SH-SY5Y (cell line): ENCODE data around the gene THOC3.
"Not testable (repeated sequence)": the region's sequence is repeated elsewhere in the genome, so short reads cannot be mapped to it uniquely, and the experiment has no call there.

Experiments used
- GATA2 ChIP-seq: IDR thresholded peaks from 2 replicates; pipeline ENCODE4 v1.6.1; 2011; ENCODE audit warnings: mild to moderate bottlenecking, low read depth, low read length
- GATA3 ChIP-seq: IDR thresholded peaks from 2 replicates; pipeline ENCODE4 v1.6.1; 2011; ENCODE audit warnings: low read depth, mild to moderate bottlenecking, low read length, moderate library complexity

THOC3 gene

DNA sequence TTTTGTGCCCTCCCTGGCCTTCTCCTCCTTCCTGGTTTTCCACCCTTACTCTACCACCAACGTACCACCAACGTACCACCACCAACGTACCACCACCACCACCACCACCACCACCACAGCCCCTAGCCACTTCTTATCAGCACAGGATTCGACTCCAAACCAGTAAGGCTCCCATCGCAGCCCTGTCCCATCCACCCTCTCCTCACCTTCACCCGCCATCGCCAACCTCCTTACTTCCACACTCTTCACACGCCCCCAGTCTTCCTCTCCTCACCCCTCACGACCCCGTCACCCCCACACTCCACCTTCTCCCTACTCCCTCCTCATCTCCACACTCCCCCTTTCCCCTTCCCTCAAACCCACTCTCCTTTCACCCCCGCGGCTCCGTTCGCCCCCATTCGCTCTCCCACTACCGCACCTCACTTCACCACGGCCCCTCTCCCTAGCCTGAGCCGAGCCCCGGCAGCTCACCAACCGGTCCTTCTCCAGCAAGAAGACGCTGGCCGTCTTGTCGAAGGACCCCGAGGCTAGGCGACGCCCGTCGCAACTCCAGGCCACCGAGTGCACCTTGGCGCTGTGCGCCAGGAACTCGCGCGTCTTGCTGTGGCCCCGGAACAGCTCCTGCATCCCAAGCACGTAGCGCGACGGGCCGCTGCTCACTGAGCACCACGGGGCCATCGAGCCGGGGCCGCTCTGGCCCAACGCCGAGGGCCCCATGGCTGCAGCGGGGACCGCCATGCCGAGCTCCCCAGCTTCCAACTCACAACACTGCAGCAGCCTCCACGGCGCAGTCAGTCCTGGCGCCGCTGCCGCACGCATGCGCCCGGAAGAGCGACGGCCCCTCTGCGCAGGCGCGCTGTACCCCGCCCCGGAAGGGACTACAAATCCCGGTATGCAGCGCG lies at the start of gene THOC3:
Gene THOC3 (minus strand): TSS at position 845 of the 902 bp plus-strand sequence. CDS start 107 bp downstream, at position 738.
- not testable (repeated sequence) for TF ChIP-seq GATA3, GATA2

DNA sequence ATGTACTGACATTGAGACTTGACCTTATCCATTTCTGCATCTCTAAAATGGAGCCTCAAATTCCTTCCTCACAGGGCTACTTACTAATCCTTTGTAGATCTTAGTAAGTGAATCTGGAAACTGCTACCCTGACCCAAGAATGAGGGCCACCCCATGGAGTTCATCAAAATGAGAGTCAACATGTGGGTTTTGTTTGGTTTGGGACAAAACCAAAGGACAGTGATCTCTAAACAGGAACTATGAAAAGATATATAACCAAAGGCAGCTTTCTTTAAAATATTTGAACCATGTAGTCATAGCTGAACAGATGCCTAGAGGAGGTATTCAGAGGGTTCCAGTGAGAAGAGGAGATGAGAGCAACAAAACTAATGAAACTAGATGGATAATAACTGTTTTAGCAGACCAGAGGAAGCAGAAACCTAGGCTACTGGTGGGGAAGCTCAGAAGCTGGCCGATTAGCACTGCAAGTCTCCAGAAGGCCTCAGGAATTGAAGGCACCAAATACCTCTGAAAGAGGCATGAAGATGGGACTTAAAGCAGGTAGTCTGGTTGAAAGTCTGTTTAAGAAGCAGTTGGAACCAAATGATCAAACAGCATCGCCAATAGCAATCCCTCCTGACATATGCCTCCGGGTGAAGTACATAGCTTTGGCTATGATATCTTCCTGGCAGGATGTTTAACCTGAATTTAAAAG lies 45.8 kb downstream of the THOC3 start:
- TF ChIP-seq GATA3, result no peak
- no peak for TF ChIP-seq GATA2

DNA sequence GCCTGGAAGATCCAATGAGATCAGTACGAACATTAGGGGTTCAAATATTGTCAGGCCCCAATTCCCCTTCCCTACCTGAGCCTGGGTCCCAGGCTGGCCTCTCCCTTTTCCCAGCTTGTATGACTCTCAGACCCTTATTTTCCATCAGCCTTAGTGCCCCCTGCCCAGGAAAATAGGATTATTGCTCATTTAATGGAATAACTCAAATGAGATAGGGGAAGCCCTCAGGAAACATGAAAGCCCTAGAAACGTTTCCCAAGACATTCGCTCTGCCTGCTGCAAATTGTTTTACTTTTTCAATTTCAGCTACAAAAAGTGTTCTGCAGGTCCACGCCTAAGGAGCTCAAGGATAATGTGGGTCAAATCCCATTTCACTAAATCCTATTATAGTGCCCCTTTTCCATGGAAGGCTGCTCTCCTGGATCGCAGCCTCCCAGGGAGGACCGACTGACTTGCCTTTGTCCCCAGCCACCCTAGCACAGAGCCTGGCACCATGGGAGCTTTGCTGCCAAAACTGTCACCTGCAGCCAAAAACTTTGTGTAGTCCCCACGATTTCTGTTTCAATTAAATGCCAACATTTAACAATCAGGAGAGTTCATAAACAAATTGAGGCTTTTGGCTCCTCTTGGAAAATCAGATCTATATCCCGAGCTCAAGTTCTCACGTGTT lies 46.9 kb downstream of the THOC3 start:
- no peak for TF ChIP-seq GATA2
- TF ChIP-seq GATA3, result no peak

DNA sequence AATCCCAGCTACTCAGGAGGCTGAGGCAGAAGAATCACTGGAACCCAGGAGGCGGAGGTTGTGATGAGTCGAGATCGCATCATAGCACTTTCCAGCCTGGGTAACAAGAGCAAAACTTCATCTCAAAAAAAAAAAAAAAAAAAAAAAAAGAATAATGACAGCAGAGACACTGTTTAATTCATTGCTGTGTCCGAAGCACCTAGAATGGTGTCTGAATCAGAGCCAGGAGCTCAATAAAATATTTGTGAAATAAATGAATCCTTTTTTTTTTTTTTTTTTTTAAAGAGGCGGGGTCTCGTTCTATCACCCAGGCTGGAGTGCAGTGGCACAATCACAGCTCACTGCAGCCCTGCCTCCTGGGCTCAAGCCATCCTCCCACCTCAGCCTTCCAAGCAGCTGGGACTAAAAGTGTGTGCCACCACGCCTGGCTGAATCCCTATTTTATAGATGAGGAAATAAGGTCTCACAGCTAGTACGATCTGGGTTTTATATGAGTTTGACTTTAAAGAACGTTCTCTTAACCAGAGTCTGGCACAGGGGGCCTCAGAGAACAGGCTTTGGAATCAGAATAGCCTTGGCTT lies 47.8 kb downstream of the THOC3 start:
- no peak for TF ChIP-seq GATA2
- TF ChIP-seq GATA3, result no peak
